Measurements from ENCODE around the gene GAS6.
"Not testable (repeated sequence)": the region's sequence is repeated elsewhere in the genome, so short reads cannot be mapped to it uniquely, and the experiment has no call there.

GAS6 gene

DNA sequence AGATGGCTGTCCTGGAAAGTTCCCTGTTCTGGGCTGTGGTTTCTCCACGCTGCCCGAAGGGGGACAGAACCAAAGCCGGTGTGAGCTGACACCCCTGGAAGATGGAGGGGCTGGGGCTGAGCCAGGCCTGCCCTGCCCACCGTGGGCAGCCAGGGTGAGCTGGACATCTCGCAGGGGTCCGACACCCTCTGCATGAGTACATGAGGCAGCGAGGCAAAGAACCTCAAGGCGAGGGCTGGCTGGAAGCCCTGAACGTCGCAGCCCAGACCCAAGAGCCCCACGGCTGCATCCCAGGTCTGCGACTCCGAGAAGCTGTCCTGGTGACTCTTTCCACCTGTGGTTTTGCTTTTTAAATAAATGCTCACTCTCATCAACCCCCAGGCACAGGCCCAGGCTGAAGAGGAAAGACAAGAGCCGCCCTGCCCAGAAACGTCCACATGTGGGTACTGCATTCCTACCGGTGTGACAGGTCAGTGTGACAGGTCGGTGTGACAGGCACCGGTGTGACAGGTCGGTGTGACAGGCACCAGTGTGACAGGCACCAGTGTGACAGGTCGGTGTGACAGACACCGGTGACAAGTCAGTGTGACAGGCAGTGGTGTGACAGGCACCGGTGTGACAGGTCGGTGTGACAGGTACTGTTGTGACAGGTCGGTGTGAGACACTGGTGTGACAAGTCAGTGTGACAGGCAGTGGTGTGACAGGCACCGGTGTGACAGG lies 30.6 kb downstream of the GAS6 start:
- no peak for DNase-seq (ENCODE audit: low read depth)
- no peak overlapping the region for H3K4me3 ChIP-seq (ENCODE audit: low read length)
- TF ChIP-seq, protein P1, sequence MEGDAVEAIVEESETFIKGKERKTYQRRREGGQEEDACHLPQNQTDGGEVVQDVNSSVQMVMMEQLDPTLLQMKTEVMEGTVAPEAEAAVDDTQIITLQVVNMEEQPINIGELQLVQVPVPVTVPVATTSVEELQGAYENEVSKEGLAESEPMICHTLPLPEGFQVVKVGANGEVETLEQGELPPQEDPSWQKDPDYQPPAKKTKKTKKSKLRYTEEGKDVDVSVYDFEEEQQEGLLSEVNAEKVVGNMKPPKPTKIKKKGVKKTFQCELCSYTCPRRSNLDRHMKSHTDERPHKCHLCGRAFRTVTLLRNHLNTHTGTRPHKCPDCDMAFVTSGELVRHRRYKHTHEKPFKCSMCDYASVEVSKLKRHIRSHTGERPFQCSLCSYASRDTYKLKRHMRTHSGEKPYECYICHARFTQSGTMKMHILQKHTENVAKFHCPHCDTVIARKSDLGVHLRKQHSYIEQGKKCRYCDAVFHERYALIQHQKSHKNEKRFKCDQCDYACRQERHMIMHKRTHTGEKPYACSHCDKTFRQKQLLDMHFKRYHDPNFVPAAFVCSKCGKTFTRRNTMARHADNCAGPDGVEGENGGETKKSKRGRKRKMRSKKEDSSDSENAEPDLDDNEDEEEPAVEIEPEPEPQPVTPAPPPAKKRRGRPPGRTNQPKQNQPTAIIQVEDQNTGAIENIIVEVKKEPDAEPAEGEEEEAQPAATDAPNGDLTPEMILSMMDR (conservative IDR thresholded peaks at IDR 0.05; ENCODE audit: low read length): no peak

DNA sequence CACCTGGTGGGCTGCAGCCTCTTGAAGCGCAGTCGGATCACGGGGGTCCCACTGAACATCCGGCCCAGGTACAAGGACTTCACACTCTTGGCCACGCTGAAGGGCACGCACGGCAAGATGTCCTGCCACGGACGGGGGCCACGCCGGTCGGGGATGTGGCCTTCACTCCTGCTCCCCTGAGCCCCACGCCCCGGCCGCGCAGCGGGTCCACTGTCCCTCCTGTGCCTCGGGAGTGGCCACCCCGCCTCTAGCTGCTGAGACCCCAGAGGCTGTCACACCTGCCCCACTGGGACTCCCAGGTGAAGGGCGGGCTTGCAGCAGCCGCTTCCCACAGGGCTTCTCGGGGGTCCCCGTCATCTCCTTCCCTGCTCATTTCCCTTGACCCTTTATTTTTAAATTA lies 31.2 kb downstream of the GAS6 start:
- TF ChIP-seq, protein P1 (conservative IDR thresholded peaks at IDR 0.05; ENCODE audit: low read length): no peak
- H3K4me3 ChIP-seq (ENCODE audit: low read length): no peak overlapping the region
- no peak for DNase-seq (ENCODE audit: low read depth)

DNA sequence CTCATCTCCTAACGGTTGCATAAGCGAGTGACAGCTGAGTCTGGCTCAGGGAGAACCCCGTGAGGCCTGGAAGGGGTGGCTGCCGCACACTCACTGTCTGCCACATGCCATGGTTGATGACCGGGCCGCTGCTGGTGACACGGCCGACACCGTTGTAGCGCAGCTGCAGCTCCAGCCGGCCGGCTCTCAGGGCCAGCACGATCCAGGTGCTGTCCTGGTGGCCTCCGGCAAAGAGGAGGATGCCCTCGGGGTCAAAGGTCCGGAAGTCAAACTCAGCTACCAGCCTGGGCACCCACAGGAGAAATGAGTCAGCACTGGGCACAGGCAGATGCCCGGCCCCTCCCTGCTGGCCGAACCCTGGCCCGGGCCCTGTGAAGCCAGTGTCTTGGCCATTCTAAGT lies 31.7 kb downstream of the GAS6 start:
- no peak overlapping the region for H3K4me3 ChIP-seq (ENCODE audit: low read length)
- TF ChIP-seq, protein P1 (conservative IDR thresholded peaks at IDR 0.05; ENCODE audit: low read length): no peak
- no peak for DNase-seq (ENCODE audit: low read depth)

DNA sequence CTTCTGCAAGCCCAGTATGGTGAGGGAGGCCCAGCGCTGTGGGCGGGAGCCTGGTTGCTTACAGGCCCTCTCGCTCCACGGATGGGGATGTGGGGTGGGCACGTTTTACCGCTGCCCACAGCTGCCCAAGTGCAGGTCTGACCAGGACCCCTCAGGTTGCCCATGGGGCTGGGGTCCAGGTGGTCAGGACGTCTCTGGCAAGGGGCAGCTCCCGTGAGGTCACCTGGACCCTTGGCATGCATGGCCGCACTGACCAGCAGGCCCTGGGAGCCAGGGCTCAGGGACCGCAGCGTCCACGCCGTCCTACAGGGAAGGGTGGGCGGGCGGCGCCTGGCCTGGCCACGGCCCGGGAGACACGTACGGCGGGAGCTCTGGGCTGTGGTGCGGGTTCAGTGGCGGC lies 32.8 kb downstream of the GAS6 start:
- DNase-seq (ENCODE audit: low read depth): no peak
- H3K4me3 ChIP-seq (ENCODE audit: low read length): no peak overlapping the region
- TF ChIP-seq, protein P1 (conservative IDR thresholded peaks at IDR 0.05; ENCODE audit: low read length): no peak

DNA sequence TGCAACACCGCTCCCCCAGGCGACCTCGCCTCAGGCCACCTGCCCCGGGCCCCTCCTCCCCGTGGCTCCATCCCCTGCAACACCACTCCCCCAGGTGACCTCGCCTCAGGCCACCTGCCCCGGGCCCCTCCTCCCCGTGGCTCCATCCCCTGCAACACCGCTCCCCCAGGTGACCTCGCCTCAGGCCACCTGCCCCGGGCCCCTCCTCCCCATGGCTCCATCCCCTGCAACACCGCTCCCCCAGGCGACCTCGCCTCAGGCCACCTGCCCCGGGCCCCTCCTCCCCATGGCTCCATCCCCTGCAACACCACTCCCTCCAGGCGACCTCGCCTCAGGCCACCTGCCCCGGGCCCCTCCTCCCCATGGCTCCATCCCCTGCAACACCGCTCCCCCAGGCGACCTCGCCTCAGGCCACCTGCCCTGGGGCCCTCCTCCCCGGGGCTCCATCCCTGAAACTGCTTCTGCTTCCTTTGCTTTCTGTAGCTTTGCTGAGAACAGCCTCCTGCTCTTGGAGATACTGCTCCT lies 33.4 kb downstream of the GAS6 start:
- not testable (repeated sequence) for DNase-seq (ENCODE audit: low read depth)

DNA sequence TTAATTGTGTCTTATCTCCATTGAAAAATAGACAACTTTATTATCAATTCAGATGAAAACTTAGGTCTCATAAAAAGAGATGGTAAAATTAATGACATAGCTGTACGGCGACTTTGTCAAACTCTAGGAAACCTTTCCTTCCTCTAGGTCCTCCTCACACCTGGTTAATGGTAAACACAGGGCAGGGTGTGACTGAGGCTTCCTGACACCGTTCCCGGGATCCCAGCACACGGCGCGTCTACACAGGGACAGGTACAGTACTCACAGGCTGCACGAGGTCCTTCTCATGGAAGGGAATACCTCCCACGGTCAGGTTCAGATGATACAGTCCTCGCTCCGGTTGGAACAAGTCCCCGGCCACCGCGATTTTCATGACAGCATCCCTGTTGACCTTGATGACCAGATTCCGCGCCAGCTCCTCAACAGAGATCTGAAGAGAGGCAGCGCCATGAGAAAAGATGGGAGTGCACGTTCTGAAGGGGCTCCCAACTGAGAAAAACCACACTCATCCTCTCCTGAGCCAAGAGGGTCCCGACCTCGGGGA lies 35.5 kb downstream of the GAS6 start:
- H3K4me3 ChIP-seq (ENCODE audit: low read length): no peak overlapping the region
- no peak for DNase-seq (ENCODE audit: low read depth)
- TF ChIP-seq, protein P1 (conservative IDR thresholded peaks at IDR 0.05; ENCODE audit: low read length): no peak

More for the DNA sequence above, 33.4 kb downstream of the GAS6 start:
- H3K4me3 ChIP-seq (ENCODE audit: low read length): not testable (repeated sequence)

DNA sequence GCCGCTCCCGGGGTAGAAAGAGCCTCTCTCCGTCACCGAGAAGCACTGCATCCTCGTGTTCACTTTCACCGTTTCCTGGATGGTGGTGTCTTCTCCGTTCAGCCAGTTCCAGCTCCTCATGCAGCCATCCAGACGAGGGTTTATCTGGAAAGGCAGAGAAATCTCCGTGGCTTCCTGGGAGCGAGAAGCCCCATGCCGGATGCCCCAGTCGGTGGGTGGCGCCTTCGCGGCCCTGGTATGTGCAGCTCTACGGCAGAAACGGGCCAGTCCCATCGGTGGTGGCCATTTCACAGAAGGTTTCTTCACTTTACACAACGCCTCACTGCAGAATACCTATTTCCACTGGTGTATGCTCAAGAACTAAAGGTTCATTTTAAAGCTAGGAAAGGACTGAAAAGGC lies 36.9 kb downstream of the GAS6 start:
- DNase-seq (ENCODE audit: low read depth): no peak
- TF ChIP-seq, protein P1 (conservative IDR thresholded peaks at IDR 0.05; ENCODE audit: low read length): no peak
- H3K4me3 ChIP-seq (ENCODE audit: low read length): no peak overlapping the region

GRCh38 chr13:113826446-113826845 lies 37.4 kb downstream of the GAS6 start:
- H3K4me3 ChIP-seq (ENCODE audit: low read length); DNase-seq (ENCODE audit: low read depth): not testable (repeated sequence)

Data from AG10803 (cell line).